ENCODE measurements around the gene NDUFB7. TPM values are rescaled to one million over a fixed set of nuclear protein-coding genes. Genes with fewer than 3 reads are reported as not detected.
"Not testable (repeated sequence)": the region's sequence is repeated elsewhere in the genome, so short reads cannot be mapped to it uniquely, and the experiment has no call there.

The NDUFB7 gene
- total RNA-seq, 2 donors from 2014 or later = 121 to 206 TPM

DNA sequence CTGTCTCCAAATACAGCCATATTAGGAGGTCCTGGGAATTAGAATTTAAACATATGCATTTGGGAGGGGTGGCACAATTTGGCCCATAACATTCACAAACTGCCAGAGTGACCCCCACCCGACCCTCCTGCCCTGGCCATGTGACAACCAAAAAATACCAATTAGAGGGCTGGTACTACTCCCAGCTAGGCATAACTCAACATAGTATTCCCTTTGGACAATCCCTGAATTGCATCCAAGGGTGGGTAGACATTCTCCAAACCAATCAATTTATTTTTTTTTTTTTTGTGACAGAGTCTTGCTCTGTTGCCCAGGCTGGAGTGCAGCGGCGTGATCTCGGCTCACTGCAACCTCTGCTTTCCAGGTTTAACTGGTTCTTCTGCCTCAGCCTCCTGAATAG, 40.8 kb upstream of the NDUFB7 start:
- no peak overlapping the region for H3K4me3 ChIP-seq
- TF ChIP-seq, protein P1, sequence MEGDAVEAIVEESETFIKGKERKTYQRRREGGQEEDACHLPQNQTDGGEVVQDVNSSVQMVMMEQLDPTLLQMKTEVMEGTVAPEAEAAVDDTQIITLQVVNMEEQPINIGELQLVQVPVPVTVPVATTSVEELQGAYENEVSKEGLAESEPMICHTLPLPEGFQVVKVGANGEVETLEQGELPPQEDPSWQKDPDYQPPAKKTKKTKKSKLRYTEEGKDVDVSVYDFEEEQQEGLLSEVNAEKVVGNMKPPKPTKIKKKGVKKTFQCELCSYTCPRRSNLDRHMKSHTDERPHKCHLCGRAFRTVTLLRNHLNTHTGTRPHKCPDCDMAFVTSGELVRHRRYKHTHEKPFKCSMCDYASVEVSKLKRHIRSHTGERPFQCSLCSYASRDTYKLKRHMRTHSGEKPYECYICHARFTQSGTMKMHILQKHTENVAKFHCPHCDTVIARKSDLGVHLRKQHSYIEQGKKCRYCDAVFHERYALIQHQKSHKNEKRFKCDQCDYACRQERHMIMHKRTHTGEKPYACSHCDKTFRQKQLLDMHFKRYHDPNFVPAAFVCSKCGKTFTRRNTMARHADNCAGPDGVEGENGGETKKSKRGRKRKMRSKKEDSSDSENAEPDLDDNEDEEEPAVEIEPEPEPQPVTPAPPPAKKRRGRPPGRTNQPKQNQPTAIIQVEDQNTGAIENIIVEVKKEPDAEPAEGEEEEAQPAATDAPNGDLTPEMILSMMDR (IDR thresholded peaks at IDR 0.05) = no peak
- no peak for TF ChIP-seq POLR2A (IDR thresholded peaks at IDR 0.05)
- no peaks in the 10 kb centered on the region for H3K36me3 ChIP-seq (replicated peaks in 1 of 2; ENCODE audit: insufficient read depth in 1 of 2, low read depth in 2 of 2)
- intact Hi-C loops (cut with DNase I) = no loop called here
- ATAC-seq (no peak), DNase-seq (no peak)
- no peaks in the 10 kb centered on the region for H3K9me3 ChIP-seq
- H3K27ac ChIP-seq = no peak overlapping the region
- WGBS, 2 donors = 71 to 88% methylated on average over 4 of the region's 4 CpGs
- no peaks in the 10 kb centered on the region for H3K27me3 ChIP-seq
- no peaks in the 10 kb centered on the region for H3K4me1 ChIP-seq

DNA sequence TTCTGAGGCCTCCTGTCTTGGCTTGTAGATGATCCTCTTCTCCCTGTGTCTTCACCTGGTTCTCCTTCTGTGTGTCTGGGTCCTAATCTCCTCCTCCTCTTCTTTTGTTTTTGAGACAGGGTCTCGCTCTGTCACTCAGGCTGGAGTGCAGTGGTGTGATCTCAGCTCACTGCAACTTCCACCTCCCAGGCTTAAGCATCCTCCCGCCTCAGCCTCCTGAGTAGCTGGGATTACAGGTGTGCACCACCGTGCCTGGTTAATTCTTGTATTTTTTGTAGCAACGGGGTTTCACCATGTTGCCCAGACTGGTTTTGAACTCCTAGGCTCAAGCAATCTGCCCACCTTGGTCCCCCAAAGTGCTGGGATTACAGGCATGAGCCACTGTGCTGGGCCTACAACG, 40.4 kb upstream of the NDUFB7 start:
- ATAC-seq; intact Hi-C loops (cut with DNase I): not testable (repeated sequence)
- 65 to 70% methylated on average over 5 of the region's 5 CpGs for WGBS, 2 donors

DNA sequence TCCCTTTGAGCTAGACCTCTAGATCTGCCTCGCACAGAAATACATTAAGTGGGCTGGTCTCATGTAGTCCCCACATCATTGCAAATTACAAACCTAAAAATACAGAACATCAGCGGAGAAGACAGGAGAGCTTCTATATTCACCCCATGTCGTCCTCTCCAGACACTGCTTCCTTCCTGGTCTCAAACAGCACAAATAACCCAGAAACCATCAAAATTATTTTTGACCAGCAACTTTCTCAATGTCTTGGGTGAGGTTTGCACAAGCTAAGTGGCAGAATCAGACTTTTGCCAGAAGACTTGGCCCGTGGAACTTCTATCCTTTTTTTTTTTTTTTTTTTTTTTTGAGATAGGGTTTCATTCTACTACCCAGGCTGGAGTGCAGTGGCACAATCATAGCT, 39.2 kb upstream of the NDUFB7 start:
- WGBS, 2 donors = 48 to 55% methylated on average over 4 of the region's 4 CpGs
- no peak overlapping the region for H3K27ac ChIP-seq

More for the DNA sequence above, 40.4 kb upstream of the NDUFB7 start:
- H3K27me3 ChIP-seq; H3K9me3 ChIP-seq; DNase-seq; H3K36me3 ChIP-seq (replicated peaks in 1 of 2; ENCODE audit: insufficient read depth in 1 of 2, low read depth in 2 of 2); H3K4me1 ChIP-seq; H3K27ac ChIP-seq; H3K4me3 ChIP-seq: not testable (repeated sequence)

DNA sequence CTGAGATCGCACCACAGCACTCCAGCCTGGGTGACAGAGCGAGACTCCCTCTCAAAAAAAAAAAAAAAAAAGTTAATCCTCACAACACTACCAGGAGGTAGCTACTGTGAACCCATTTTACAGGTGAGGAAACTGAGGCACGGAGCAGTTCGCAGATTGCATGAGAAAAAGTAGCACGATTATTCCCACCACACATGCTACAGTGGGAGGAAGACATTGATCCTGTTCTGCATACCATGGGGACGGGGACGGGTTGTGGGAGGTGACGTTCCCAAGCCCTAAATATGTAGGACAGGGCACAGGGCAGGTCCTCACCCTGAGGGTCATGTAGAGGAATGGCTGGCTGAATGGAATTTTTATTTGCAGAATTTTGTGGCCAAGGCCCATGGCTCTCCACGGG, 34.8 kb upstream of the NDUFB7 start:
- TF ChIP-seq POLR2A (IDR thresholded peaks at IDR 0.05) = no peak
- TF ChIP-seq, protein P1 (IDR thresholded peaks at IDR 0.05) = no peak
- 53 to 59% methylated on average over 9 of the region's 9 CpGs for WGBS, 2 donors
- ATAC-seq (no peak), DNase-seq (no peak)
- H3K9me3 ChIP-seq = peaks cover 0 to 3% (median 0%) of the 10 kb centered on the region in 3 donors
- H3K4me3 ChIP-seq = no peak overlapping the region
- no peak overlapping the region for H3K27ac ChIP-seq
- intact Hi-C loops (cut with DNase I) = no loop called here
- H3K27me3 ChIP-seq = no peaks in the 10 kb centered on the region
- no peaks in the 10 kb centered on the region for H3K4me1 ChIP-seq
- H3K36me3 ChIP-seq (replicated peaks in 1 of 2; ENCODE audit: insufficient read depth in 1 of 2, low read depth in 2 of 2) = no peaks in the 10 kb centered on the region

More for the DNA sequence above, 39.2 kb upstream of the NDUFB7 start:
- Histone ChIP-seq H3K4me1 (no peaks in the 10 kb centered on the region), H3K36me3 (replicated peaks in 1 of 2; ENCODE audit: insufficient read depth in 1 of 2, low read depth in 2 of 2) (no peaks in the 10 kb centered on the region), H3K27me3 (no peaks in the 10 kb centered on the region), H3K4me3 (no peak overlapping the region), H3K9me3 (no peaks in the 10 kb centered on the region)
- TF ChIP-seq, protein P1 (IDR thresholded peaks at IDR 0.05) = no peak
- TF ChIP-seq POLR2A (IDR thresholded peaks at IDR 0.05) = no peak
- DNase-seq (no peak), ATAC-seq (no peak)
- intact Hi-C loops (cut with DNase I) = no loop called here

DNA sequence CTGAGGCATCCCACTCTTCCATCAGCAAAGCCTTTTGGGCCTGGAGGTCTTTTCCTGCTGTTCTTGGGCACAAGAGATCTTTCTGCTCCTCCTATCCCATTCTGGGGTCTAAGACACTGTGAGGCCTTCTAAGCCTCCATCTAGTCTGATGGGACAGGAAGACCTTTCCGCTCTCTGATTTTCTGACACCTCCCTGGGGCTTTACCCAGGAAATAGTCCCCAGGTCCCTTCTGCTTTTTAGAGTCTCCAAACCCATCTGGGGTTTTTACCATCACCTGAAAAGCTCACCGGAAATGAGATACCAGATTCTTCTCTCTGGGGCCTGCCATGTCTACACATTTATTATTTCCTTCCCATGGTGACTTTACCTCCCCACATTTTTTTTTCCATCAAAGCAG, 32.1 kb upstream of the NDUFB7 start:
- WGBS, 2 donors = 60 to 89% methylated on average over 2 of the region's 2 CpGs

More for the DNA sequence above, 32.1 kb upstream of the NDUFB7 start:
- no peaks in the 10 kb centered on the region for H3K4me1 ChIP-seq
- DNase-seq = no peak
- no peak for TF ChIP-seq POLR2A (IDR thresholded peaks at IDR 0.05)
- TF ChIP-seq, protein P1 (IDR thresholded peaks at IDR 0.05) = no peak
- no peak overlapping the region for H3K27ac ChIP-seq
- ATAC-seq = no peak
- peaks cover 0 to 3% (median 0%) of the 10 kb centered on the region in 3 donors for H3K9me3 ChIP-seq
- no peaks in the 10 kb centered on the region for H3K27me3 ChIP-seq
- no peaks in the 10 kb centered on the region for H3K36me3 ChIP-seq (replicated peaks in 1 of 2; ENCODE audit: insufficient read depth in 1 of 2, low read depth in 2 of 2)
- intact Hi-C loops (cut with DNase I) = no loop called here
- no peak overlapping the region for H3K4me3 ChIP-seq
